ENCODE measurements around the gene GLIS1.

DNA sequence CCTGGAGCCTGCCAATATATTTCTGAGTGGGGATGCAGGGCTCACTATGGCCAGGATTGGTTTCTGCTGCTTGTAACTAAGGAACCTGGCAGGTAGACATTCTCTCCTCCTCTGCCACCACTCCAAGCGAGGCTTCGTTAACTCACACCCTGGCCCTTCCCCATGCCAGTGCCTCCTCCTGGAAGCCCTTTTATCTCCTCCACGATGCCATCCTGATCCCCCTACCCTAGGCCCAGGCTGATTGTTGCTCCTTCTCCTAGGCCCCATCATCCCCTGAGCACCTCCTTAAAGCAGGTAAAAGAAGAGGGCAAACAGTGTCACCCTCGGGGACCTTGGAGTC, 161.2 kb downstream of the GLIS1 start:
- no peak for TF ChIP-seq EZH2phosphoT487 (IDR thresholded peaks at IDR 0.05; ENCODE audit: borderline replicate concordance, low read length)
- TF ChIP-seq, protein P1, sequence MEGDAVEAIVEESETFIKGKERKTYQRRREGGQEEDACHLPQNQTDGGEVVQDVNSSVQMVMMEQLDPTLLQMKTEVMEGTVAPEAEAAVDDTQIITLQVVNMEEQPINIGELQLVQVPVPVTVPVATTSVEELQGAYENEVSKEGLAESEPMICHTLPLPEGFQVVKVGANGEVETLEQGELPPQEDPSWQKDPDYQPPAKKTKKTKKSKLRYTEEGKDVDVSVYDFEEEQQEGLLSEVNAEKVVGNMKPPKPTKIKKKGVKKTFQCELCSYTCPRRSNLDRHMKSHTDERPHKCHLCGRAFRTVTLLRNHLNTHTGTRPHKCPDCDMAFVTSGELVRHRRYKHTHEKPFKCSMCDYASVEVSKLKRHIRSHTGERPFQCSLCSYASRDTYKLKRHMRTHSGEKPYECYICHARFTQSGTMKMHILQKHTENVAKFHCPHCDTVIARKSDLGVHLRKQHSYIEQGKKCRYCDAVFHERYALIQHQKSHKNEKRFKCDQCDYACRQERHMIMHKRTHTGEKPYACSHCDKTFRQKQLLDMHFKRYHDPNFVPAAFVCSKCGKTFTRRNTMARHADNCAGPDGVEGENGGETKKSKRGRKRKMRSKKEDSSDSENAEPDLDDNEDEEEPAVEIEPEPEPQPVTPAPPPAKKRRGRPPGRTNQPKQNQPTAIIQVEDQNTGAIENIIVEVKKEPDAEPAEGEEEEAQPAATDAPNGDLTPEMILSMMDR (IDR thresholded peaks at IDR 0.05; ENCODE audit: low read depth, low read length, poor library complexity, severe bottlenecking) = no peak

Data from DOHH2 (cell line).